Progenitor cell of endocrine pancreas (in vitro differentiated cells): ENCODE measurements around the gene IL17C. TPM values are rescaled to one million over a fixed set of nuclear protein-coding genes. Genes with fewer than 3 reads are reported as not detected.

Source experiments
- DNase-seq: peaks from one replicate; pipeline ENCODE4 v3.0.0; 2021; ENCODE audit warnings: low spot score; ENCODE audit not compliant: unreplicated experiment
- H3K27ac Mint-ChIP-seq: 2 replicates; pipeline ENCODE4 v1.8.0; 2021; ENCODE audit warnings: mild to moderate bottlenecking, moderate library complexity, mixed read lengths
- H3K27me3 Mint-ChIP-seq: 2 replicates; pipeline ENCODE4 v1.8.0; 2021; ENCODE audit warnings: mixed read lengths
- H3K36me3 Mint-ChIP-seq: 2 replicates; pipeline ENCODE4 v1.8.0; 2022; ENCODE audit warnings: mixed read lengths; ENCODE audit not compliant: insufficient read depth
- H3K4me1 Mint-ChIP-seq: 2 replicates; pipeline ENCODE4 v1.8.0; 2021; ENCODE audit warnings: low read depth, mixed read lengths
- H3K4me3 Mint-ChIP-seq: 2 replicates; pipeline ENCODE4 v1.8.0; 2021; ENCODE audit warnings: low read depth, mild to moderate bottlenecking, moderate library complexity, mixed read lengths
- H3K9me3 Mint-ChIP-seq: 2 replicates; pipeline ENCODE4 v1.8.0; 2021; ENCODE audit warnings: low read depth, mixed read lengths
- total RNA-seq: library from RNA; stranded (reverse); gene quantifications from 2 replicates; pipeline ENCODE4 v1.2.1, GENCODE V29; 2021
- TF ChIP-seq, protein P1 (sequence below): fragments of 200-600 bp; sonication (generic); IDR thresholded peaks from one replicate; pipeline ENCODE4 v1.5.0; 2021; ENCODE audit warnings: antibody characterized with exemption, mild to moderate bottlenecking; ENCODE audit not compliant: unreplicated experiment

IL17C gene
- total RNA-seq, 1 donor from 2014 or later, result 0.29 TPM

DNA sequence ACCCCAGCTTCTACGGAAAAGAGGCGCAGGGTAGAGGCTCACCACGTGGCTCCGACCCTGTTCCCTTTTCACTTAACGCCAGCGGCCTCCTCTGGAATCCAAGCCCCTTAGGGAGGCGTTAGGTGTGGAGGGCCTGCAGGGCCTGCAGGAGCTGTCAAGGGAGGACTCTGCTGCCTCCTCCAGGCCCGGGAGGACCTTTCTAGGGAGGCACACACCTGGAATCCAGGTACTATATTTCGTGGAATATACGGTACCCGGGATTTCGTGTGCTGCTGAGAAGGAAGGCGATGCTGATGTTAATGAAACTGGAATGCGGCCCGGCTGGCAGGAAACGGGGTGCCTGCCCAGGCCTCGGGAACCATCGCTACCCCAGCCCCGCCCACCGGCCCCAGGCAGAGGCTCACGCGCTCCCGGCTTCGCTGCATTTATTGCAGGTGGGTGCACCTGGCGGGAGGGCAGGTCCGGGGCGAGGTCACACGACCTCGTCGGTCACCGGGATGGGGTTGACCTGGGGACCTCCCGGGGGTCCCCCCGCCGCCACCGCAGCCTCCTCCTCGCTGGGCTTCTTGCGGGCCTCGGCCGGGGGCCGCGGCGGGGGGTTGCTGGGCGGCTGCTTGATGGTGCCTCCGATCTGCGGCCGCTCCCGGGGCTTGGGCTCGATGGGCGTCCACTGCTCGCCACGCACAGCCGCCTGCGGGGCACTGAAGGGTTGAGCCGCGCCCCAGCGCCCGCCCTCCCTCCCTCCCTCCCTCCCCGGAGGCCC lies 4.7 kb downstream of the IL17C start:
- Mint-ChIP-seq H3K27me3 (peaks cover 13% of the 10 kb centered on the region), H3K27ac (no peak overlapping the region), H3K9me3 (no peaks in the 10 kb centered on the region), H3K4me1 (no peaks in the 10 kb centered on the region), H3K4me3 (no peak overlapping the region), H3K36me3 (peaks cover 4% of the 10 kb centered on the region)
- TF ChIP-seq, protein P1, sequence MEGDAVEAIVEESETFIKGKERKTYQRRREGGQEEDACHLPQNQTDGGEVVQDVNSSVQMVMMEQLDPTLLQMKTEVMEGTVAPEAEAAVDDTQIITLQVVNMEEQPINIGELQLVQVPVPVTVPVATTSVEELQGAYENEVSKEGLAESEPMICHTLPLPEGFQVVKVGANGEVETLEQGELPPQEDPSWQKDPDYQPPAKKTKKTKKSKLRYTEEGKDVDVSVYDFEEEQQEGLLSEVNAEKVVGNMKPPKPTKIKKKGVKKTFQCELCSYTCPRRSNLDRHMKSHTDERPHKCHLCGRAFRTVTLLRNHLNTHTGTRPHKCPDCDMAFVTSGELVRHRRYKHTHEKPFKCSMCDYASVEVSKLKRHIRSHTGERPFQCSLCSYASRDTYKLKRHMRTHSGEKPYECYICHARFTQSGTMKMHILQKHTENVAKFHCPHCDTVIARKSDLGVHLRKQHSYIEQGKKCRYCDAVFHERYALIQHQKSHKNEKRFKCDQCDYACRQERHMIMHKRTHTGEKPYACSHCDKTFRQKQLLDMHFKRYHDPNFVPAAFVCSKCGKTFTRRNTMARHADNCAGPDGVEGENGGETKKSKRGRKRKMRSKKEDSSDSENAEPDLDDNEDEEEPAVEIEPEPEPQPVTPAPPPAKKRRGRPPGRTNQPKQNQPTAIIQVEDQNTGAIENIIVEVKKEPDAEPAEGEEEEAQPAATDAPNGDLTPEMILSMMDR, result no peak
- DNase-seq, result no peak

DNA sequence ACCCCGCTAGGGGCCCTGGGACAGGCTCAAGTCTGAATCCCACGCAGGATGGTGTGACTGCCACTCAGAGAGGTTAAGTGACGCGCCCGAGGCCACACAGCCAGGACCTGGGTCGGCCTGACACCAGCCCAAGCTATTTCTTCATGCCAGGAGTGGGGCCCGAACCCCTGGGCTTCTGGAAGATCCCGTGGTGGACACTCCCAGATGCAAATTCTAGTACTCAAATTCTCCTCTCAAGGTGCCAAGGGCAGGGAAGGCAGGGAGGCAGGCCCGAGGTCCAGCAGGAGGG lies 5.2 kb downstream of the IL17C start:
- H3K36me3 Mint-ChIP-seq, result peaks cover 4% of the 10 kb centered on the region
- H3K27ac Mint-ChIP-seq, result no peak overlapping the region
- H3K9me3 Mint-ChIP-seq, result no peaks in the 10 kb centered on the region
- DNase-seq, result no peak
- TF ChIP-seq, protein P1, result no peak
- H3K27me3 Mint-ChIP-seq, result peaks cover 8% of the 10 kb centered on the region
- H3K4me3 Mint-ChIP-seq, result no peak overlapping the region
- H3K4me1 Mint-ChIP-seq, result no peaks in the 10 kb centered on the region

DNA sequence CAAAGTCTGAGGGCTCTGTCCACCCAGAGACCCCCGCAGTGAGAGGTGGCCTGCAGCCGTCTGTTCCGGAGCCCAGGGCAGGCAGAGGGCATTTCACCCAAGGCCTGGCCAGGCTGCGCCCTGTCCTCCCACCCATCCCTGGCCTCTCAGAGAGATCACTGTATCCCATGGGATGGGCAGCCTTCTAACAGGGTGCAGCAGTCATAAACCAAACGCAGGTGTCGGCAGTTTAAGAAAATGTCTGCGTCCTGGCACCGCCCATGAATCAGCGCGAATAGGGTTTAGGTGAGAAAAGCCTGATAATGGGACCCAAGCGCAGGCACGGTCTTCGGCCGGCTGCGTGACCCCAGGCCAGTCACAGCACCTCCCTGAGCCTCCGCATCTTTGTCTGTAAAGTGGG lies 7.1 kb downstream of the IL17C start:
- H3K4me3 Mint-ChIP-seq, result no peak overlapping the region
- H3K9me3 Mint-ChIP-seq, result no peaks in the 10 kb centered on the region
- no peak for DNase-seq
- TF ChIP-seq, protein P1, result no peak
- no peak overlapping the region for H3K27ac Mint-ChIP-seq
- H3K36me3 Mint-ChIP-seq, result peaks cover 6% of the 10 kb centered on the region
- peaks cover 2% of the 10 kb centered on the region for H3K27me3 Mint-ChIP-seq
- peaks cover 4% of the 10 kb centered on the region for H3K4me1 Mint-ChIP-seq

DNA sequence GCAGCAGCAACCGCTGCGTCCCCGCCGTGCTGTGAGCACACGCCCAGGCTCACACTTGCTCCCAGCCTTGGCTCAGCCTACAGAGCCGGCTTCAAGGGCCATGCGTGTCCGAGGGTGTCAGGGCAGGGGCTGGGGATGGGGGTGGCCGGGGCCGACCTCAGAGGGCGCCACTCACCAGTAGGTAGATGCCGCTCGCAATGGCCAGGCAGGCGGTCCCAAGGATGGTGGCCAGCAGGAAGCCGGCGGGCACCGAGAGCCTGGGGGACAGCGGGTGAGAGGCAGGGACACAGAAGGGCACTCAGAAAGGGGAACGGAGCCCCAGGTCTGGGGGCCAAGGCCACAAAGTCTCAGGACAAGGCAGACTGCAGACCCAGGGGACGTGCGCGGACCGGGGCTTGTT lies 7.6 kb downstream of the IL17C start:
- peaks cover 4% of the 10 kb centered on the region for H3K4me1 Mint-ChIP-seq
- H3K27me3 Mint-ChIP-seq, result no peaks in the 10 kb centered on the region
- no peak for DNase-seq
- H3K36me3 Mint-ChIP-seq, result peaks cover 6% of the 10 kb centered on the region
- TF ChIP-seq, protein P1, result no peak
- H3K9me3 Mint-ChIP-seq, result no peaks in the 10 kb centered on the region
- H3K4me3 Mint-ChIP-seq, result no peak overlapping the region
- no peak overlapping the region for H3K27ac Mint-ChIP-seq

DNA sequence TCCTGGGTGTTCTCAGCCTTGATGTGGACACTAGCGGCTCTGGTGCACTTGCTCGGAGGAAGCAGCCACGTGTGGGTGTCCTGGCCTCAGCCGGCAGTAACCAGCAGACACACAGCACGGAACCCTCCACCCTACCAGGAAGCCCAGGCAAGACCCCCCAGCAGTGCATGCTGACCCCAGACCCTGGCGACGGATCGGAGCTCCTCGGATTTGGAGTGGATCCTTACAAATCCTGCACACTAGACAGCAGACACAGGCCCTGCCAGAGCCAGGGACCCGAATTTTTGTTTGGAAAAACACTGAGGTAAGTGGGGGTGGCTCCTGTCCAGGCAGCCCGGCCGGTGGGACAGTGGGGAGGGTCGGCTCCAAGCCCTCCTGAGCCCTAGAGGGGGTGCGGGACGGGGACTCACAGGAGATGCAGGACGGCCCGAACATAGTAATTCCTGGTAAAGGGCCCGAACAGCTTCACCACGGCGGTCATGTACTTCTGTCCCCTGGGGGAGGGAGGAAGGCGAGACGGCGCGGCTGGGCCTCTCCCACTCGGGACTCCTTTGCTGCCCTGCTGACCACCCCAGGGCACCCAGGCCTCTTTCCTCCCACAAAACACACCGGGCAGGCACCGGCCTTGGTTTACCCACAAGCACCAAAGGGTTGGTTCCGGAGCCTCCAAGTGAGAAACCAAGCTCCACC lies 8.1 kb downstream of the IL17C start:
- Mint-ChIP-seq H3K4me1 (peaks cover 4% of the 10 kb centered on the region), H3K9me3 (no peaks in the 10 kb centered on the region), H3K36me3 (peaks cover 6% of the 10 kb centered on the region), H3K27me3 (no peaks in the 10 kb centered on the region), H3K4me3 (no peak overlapping the region), H3K27ac (no peak overlapping the region)
- no peak for DNase-seq
- TF ChIP-seq, protein P1, result no peak
